Omental fat pad (tissue), 4 donors: ENCODE results near the gene TMEM217. TPM values are rescaled to one million over a fixed set of nuclear protein-coding genes. Genes with fewer than 3 reads are reported as not detected.

Experiments
- small RNA-seq: library from RNA; depleted of rRNA; stranded (forward); fragments of <200 nt; gene quantifications from one replicate; pipeline ENCODE3, GENCODE V24; 2016
- total RNA-seq, 4 donors: library from RNA; depleted of rRNA; stranded (reverse); fragments of >200 nt; gene quantifications; one replicate each; pipeline ENCODE4 v1.1.0, GENCODE V29; 2016

The TMEM217 gene
- total RNA-seq, 4 donors from 2014 or later: 1.1 to 4.7 (median 2.7) TPM

Small RNA genes within 50 kb of the gene (small RNA-seq; reads per million reads assigned to genes)
- gene AL096712.1: not detected

Other genes with a start within 250 kb of the TMEM217 start
- 100 to 1,000 TPM in 2 of 4 donors, 10 to 100 TPM in 2; 37.5 to 291 (median 130) TPM for gene PIM1, start 88.0 kb downstream of the TMEM217 start, total RNA-seq
- gene TBC1D22B, start 372 bp downstream of the TMEM217 start, total RNA-seq: 1 to 10 TPM; 8.0 to 9.5 (median 8.5) TPM
- gene RNF8, start 95.8 kb upstream of the TMEM217 start, total RNA-seq: 10 to 100 TPM in 3 of 4 donors, 1 to 10 TPM in 1; 9.3 to 17.0 (median 11.8) TPM
- gene CMTR1, start 175.1 kb upstream of the TMEM217 start, total RNA-seq: 10 to 100 TPM; 22.5 to 34.5 (median 28.5) TPM
- gene CCDC167, start 241.7 kb upstream of the TMEM217 start, total RNA-seq: 10 to 100 TPM; 16.0 to 24.0 (median 20.0) TPM